Choroid plexus epithelial cell (primary cell): ENCODE measurements around the gene MXRA8.

ENCODE experiments used
- DNase-seq: peaks from one replicate; pipeline ENCODE4 v3.0.0-alpha.2; 2010; ENCODE audit warnings: low read depth
- H3K4me3 ChIP-seq: 2 replicates; pipeline ENCODE4 v1.5.1; 2011; ENCODE audit warnings: low read depth, mild to moderate bottlenecking, control low read depth, low read length, moderate library complexity
- TF ChIP-seq, protein P1 (sequence below): conservative IDR thresholded peaks from 2 replicates; pipeline ENCODE4 v1.5.1; 2011; ENCODE audit warnings: low read depth, mild to moderate bottlenecking, control low read depth, inconsistent platforms, low read length, moderate library complexity

Gene MXRA8

DNA sequence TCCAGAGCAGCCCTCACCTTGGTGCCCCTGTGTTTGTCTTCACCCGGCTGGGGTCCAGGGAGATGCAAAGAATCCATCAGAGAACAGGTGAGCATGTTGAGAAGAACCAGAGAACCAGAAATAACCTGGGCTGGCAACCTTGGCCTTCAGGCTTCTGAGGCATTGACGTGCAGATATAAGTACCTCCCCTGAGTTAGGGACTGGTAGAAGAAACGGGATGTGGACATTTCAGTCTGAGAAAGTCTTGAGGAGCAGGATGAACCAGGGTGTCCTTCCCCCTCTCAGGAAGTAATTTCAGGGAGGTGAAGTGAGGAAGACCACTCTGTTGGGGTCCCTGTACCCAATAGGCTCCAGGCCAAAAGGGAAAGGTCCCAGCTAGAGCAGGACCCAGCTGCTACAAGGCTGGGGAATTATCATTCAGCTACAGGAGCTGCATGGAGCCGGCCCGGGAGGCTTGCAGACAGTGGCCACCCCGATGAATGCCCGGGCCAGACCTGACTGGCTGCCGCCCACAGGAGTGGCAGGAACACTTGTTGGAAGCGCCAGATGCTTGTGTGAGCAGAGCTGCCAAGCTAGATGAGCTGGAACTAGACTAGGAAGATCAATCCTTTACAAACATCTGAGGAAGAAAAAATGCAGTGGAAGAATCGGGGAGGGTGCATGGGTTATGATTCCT lies 18.3 kb upstream of the MXRA8 start:
- no peak for DNase-seq
- TF ChIP-seq, protein P1, sequence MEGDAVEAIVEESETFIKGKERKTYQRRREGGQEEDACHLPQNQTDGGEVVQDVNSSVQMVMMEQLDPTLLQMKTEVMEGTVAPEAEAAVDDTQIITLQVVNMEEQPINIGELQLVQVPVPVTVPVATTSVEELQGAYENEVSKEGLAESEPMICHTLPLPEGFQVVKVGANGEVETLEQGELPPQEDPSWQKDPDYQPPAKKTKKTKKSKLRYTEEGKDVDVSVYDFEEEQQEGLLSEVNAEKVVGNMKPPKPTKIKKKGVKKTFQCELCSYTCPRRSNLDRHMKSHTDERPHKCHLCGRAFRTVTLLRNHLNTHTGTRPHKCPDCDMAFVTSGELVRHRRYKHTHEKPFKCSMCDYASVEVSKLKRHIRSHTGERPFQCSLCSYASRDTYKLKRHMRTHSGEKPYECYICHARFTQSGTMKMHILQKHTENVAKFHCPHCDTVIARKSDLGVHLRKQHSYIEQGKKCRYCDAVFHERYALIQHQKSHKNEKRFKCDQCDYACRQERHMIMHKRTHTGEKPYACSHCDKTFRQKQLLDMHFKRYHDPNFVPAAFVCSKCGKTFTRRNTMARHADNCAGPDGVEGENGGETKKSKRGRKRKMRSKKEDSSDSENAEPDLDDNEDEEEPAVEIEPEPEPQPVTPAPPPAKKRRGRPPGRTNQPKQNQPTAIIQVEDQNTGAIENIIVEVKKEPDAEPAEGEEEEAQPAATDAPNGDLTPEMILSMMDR = no peak
- H3K4me3 ChIP-seq = no peak overlapping the region

DNA sequence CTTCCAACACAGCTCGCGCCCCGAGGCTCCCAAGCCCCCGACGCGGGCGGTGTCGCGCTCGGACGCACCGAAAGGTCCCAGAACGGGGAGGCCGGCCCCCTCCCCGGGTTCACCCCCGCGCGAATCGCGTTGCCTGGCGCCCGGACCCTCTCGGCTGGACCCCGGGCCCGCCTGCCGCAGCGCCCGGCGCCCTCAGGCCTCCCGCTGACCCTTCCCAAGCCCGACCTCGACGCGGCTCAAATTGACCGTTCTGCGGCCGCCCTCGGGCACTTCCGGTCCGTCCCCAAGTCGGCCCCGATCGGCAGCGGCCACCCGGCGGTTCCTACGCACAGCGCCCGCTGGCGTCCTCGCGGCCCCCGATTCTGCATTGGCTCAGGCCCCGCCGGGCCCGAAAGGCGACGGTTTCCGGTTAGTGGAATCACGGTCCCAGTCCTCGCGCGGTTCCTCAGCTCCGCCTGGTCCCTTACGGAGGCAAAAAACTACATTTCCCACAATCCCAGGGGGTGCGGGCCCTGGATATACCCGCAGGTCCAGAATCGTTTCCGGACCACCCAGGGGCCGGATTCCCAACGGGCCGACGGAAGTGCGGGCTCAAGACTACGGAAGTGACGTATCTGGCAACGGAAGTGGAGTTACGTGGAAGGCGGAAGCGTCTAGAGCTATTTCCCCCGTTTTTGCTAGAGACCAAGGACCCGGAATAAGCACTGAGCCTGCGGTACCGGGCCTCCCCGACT lies 16.7 kb upstream of the MXRA8 start, which contains the start of gene AURKAIP1:
AURKAIP1 (minus strand) TSS at position 279 of the 734 bp plus-strand sequence. CDS start 451 bp downstream, outside the sequence.
- H3K4me3 ChIP-seq = peak within 1 kb of the TSS; percentile 85
- TF ChIP-seq, protein P1 = peak; percentile 29
- peak; percentile 100 for DNase-seq

DNA sequence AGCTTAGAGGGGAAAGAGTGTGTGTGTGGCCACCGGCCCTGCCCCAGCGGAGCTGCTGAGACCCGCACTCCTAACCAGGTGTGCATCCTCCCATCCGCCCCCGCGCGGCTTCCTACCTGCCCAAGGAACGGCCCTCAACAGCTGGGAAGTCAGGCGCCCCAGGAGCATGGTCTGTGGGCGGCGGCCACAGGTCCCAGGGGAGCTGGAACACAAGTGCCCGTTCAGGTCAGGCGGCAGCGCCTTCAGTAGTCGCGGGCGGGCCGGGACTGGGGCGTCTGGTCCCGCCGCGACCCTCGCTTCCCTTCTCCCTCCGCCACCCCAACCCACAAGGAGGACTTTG lies 16.2 kb upstream of the MXRA8 start:
- H3K4me3 ChIP-seq = peak overlapping the region; percentile 85
- DNase-seq = no peak
- TF ChIP-seq, protein P1 = no peak

DNA sequence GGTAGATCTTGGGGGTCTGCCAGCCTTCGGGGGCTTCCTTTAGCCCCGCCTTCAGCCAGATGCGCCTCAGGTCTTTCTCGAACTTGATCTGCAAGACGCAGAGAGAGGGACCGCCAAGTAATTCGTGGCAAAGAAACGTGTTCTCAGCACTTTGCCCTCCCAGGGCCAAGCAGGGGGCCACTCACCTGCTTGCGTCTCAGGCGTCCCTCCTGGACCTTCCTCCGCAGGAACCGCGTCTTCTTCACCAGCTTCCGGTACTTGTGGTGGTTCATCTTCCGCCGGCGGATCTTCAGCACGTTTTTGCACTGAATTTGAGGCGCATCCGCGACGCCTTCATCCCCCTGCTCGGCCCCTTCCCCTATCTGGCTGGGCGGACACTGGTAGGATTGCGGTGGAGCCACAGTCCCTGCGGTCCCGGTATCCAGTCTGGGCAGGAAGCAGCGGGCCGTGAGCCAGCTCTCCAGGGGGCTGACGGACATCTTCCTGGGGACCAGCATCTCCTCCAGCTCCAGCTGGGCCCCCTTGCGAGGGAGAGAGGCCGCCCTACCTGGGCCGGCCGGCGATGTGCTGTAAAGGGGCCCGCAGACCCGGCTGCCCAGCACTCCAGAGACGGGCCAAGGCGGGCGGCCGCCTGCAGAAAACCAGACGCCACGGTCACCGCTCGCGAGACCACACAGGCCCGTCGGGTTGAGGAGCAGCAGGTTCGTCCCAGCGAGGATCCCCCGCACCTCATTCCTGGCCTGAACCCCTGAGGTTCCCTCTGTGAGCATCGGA lies 15.6 kb upstream of the MXRA8 start:
- DNase-seq = no peak
- TF ChIP-seq, protein P1 = no peak
- peak overlapping the region; percentile 85 for H3K4me3 ChIP-seq

DNA sequence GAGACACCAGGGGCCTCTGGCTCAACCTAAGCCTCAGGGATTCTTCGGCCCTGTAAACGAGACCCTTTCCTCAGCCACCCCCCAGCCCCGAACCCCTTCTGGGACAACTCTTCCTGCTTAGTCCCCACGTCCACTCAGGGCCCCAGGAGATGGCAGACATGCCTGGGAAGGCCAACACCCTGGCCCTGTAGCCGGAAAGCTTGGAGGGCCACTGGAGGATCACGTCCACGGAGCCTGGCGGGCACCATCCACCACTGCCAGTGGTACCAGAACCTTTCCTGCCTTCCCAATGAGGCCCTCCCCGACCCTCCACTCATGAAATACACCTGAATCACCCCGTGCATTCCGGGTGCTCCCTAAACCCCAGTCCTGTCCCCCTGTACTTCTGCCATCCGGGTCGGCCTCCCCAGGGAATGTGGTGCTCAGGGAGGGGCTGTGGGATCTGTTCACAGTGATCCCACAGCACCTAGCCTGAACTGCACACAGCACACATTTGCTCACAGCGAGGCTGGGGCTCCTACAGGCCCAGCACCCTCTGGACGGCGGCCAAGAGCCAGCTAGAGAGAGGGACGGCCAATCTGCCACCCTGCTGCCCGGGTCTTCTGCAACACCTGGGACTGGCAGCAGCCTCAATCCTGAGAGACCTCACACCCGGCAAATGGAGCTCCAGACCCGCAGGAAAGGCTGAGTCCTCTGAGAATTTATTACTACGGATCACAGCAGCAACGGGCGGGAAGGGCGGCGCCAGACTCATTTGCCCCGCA lies 14.9 kb upstream of the MXRA8 start:
- peak overlapping the region; percentile 2 for H3K4me3 ChIP-seq
- TF ChIP-seq, protein P1 = no peak
- DNase-seq = no peak

DNA sequence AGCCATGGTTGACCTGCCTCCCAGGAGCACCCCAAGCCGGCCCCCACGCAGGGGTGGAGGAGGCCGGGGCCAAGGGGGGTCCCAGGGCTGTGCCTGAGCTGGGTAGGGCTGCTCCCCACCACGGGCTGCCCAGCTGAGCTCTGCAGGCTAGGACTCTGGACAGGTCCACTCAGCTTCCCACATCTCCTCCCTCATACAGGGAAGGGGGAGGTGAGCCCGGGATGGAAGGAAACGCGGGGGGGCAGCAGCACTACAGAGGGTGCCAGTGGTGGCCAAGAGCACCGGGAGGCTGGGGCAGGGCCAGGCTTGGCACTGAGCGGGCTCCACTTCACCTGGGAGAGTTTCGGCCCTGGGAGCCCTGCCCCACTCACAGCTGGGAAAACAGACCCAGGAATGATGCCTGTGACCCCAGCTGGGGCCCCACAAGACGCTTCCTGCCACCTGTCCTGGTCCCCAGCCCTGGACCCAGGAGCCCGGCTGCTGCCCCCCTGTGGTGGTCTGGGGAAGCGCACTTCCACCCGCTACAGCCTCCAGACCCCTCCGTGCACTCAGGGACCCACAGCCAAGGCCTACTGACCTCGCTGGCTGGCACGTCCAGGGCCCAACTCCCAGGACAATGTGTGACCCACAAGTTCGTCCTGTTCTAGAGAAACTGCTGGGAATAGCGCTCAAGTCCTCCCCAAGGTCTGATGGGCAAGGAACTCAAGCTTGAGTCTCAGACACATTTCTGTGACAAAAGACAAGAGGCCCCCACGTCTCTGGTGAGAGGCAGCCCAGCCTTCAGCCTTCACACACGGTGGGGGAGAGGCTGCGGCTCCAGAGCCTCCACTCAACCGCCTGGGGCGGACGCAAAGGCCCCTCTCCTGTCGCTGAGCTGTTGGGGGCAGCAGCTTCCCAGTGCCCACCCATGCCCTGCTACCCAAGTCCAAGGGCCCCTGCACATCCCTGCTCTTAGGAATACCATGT lies 13.7 kb upstream of the MXRA8 start:
- no peak overlapping the region for H3K4me3 ChIP-seq
- peak; percentile 49 for DNase-seq

More for the DNA sequence above, 13.7 kb upstream of the MXRA8 start:
- TF ChIP-seq, protein P1 = peak; percentile 90
